Dermis blood vessel endothelial cell (primary cell): Measurements from ENCODE around the gene MGMT. TPM values are rescaled to one million over a fixed set of nuclear protein-coding genes. Genes with fewer than 3 reads are reported as not detected.
A peak's percentile ranks its signal among the peaks of the same experiment; 100 is the strongest.

ENCODE experiments used
- DNase-seq: peaks from one replicate; pipeline ENCODE4 v3.0.0; 2010
- total RNA-seq: library from RNA; depleted of rRNA; stranded (reverse); fragments of >200 nt; gene quantifications from 2 replicates; pipeline ENCODE4 v1.2.3, GENCODE V29; 2014

MGMT gene
- total RNA-seq, 1 donor from 2014 or later, result 39.7 TPM

GRCh38 chr10:129601737-129602136, 134.7 kb downstream of the MGMT start:
- DNase-seq, result no peak

- no peak for DNase-seq
These were observed 136.0 kb downstream of the MGMT start for GRCh38 chr10:129602938-129603535.

GRCh38 chr10:129604333-129605032, 137.4 kb downstream of the MGMT start:
- DNase-seq, result no peak

- peak; percentile 43 for DNase-seq
These were observed 138.4 kb downstream of the MGMT start for GRCh38 chr10:129605266-129605985.

- DNase-seq, result peak; percentile 66
These were observed 139.0 kb downstream of the MGMT start for GRCh38 chr10:129605986-129606518.

GRCh38 chr10:129607607-129608109, 140.6 kb downstream of the MGMT start:
- no peak for DNase-seq

- no peak for DNase-seq
These were observed 141.6 kb downstream of the MGMT start for GRCh38 chr10:129608653-129609052.

- DNase-seq, result no peak
These were observed 142.5 kb downstream of the MGMT start for GRCh38 chr10:129609551-129609950.

- no peak for DNase-seq
These were observed 145.6 kb downstream of the MGMT start for GRCh38 chr10:129612481-129613109.

GRCh38 chr10:129613377-129613980, 146.4 kb downstream of the MGMT start:
- DNase-seq, result no peak

- DNase-seq, result no peak
These were observed 147.3 kb downstream of the MGMT start for GRCh38 chr10:129614341-129614740.

GRCh38 chr10:129615381-129615780, 148.3 kb downstream of the MGMT start:
- DNase-seq, result no peak

GRCh38 chr10:129615921-129616525, 149.0 kb downstream of the MGMT start:
- no peak for DNase-seq

GRCh38 chr10:129617768-129618167, 150.7 kb downstream of the MGMT start:
- DNase-seq, result no peak

GRCh38 chr10:129621062-129621461, 154.0 kb downstream of the MGMT start:
- no peak for DNase-seq

GRCh38 chr10:129621693-129622092, 154.7 kb downstream of the MGMT start:
- no peak for DNase-seq

- DNase-seq, result no peak
These were observed 155.2 kb downstream of the MGMT start for GRCh38 chr10:129622291-129622690.

GRCh38 chr10:129622736-129623135, 155.7 kb downstream of the MGMT start:
- no peak for DNase-seq

- no peak for DNase-seq
These were observed 157.5 kb downstream of the MGMT start for GRCh38 chr10:129624526-129624925.

GRCh38 chr10:129626309-129626708, 159.3 kb downstream of the MGMT start:
- DNase-seq, result no peak

- no peak for DNase-seq
These were observed 159.9 kb downstream of the MGMT start for GRCh38 chr10:129626796-129627435.
